NCI-H2227 treated with DMSO at 0.1 percent for 48 hours (cell line): ENCODE measurements around the gene CMSS1.

Source experiments
- DNase-seq: peaks from one replicate; lab custom pipeline; 2025; lab: John Stamatoyannopoulos, UW

The CMSS1 gene

GRCh38 chr3:99934975-99935797 lies 117.5 kb downstream of the CMSS1 start:
- DNase-seq, result no peak

DNA sequence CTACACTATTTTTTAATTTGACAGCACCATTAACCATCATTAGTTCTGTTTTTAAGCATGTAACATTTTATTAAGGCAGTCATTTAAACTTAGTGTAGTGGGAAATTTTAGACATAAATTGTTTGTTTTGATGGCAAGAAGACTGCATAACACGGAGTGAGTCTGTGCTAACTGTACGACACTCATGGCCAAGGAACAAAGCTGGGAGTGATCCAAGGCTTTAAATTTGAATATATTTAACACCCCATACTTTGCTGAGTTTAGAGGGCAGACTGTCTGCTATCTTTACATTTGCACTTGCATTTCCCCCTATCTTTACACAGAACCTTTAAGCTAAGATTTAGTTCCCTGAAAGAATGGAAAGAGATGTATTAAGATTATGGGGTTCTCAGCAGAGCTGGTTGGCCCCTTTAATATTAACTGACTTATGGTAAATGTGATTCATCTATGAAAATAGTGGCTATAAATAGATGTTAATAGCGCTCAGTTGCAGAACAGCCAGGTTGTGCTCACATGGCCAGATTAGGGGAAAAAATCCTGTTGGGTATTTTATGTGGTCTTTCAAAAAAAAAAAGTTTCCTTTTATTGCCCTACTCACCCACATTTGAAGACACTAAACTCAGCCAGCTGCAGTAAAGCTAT lies 120.7 kb downstream of the CMSS1 start:
- DNase-seq, result no peak

- no peak for DNase-seq
Observed at GRCh38 chr3:99939876-99940275, 122.2 kb downstream of the CMSS1 start.

GRCh38 chr3:99940350-99940749 lies 122.7 kb downstream of the CMSS1 start:
- DNase-seq, result no peak

DNA sequence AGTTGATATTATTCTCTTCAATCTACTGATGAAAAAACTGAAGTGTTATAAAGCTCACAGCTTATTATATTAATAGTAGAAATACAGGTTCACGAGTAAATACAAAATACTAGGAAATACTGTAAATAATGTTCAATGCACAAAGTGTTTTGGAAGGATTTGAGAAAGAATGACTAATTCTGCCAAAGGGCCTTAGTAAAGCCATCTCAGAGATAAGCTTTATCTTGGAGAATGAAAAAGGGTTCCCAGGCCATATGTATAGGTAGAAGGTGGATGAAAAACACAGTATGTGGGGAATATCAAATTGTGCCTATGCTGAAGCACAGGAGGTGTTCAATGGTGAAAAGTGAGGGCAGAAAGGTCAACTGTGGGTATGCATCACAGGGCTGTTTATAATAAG lies 123.5 kb downstream of the CMSS1 start:
- no peak for DNase-seq

- no peak for DNase-seq
Observed at GRCh38 chr3:99943931-99944761, 126.5 kb downstream of the CMSS1 start.

DNA sequence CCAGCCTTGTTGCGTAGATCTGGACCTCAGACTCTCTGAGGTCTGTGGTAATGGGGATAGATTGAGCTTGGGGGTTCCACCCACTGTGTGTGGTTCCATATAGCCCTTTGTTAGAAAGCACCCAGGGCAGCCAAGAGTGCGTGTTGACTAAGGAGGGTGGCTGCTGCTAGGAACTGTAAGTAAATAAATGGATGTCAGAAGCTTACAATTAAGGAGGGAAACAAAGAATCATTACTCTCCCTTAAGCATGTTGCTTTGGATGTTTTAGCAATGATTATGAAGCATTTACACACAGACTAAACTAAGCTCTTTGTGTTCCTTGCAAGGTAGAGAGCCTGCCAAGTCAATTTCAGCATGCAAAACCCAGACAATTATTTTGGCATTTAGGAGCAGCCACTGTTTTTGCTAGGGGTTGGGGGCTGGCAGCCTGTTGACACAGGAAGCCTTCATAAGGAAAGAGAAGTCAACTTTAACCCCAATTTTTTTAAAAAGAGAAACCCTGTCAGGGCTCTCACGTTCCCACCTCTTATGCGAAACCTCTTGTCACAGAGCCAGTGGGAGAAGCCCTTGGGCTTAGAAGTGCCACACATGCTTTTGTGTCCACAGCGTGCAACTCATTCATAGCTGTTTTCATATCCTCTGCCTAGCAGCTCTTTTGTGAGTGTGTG lies 127.8 kb downstream of the CMSS1 start:
- DNase-seq, result peak; percentile 63

- DNase-seq, result no peak
Observed at GRCh38 chr3:99947356-99947755, 129.7 kb downstream of the CMSS1 start.

DNA sequence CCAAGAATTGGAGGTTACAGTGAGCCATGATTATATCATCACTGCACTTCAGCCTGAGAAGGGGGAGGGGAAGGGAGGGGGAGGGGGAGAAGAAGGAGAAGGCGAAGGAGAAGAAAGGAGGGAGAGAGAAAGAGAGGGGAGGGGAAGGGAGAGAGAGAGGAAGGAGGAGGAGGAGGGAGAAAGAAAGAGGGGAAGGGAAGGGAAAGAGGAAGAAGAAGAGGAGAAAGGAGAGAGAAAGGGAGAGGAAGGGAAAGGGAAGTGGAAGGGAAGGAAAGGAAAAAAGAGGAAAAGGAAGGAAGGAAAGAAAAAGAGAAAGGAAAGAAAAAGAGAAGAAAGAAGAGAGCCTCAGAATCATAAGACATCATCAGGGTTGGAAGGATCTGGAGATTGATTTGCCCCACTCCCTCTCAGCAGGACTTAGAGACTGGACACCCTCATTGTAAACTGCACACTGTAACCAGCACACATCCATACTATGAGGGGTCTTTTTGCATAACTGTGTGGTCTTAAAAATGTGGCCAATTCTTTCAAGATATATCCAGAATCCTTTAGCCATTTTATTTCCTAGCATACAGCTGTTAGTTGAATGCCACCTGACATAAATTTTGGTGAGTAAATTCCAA lies 130.9 kb downstream of the CMSS1 start:
- DNase-seq, result no peak

DNA sequence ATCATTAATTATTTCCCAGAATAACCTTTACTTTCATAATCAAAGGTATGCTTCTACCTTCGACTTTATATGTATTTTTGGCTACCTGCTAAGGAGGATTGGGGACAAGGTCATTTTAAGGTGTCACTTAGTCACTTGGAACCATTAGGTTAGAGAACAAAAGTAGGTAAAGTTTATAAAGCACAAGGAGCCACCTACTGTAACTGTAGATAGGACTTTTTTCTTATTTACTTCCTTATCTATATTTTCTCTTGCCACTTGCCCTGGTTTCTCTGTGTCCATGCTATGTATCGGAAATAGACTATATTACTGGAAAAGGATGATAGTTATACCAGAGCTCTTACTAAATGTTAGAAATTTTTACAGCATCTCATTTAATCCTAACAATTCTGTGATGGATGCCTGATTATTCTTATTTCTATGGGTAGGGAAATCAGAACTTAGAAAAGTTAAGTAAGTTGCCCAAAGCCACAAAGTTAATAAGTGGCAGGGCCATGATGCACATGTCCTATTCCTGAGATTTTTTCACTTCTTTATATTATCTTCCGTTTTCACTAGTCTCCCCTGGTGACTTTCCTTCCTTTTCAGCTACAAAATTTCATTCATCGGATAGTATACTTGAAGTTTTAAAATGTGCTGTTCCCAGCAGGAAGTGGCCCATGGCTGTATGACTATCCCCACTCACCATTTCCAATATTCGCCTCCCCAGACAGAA lies 132.5 kb downstream of the CMSS1 start:
- DNase-seq, result no peak

DNA sequence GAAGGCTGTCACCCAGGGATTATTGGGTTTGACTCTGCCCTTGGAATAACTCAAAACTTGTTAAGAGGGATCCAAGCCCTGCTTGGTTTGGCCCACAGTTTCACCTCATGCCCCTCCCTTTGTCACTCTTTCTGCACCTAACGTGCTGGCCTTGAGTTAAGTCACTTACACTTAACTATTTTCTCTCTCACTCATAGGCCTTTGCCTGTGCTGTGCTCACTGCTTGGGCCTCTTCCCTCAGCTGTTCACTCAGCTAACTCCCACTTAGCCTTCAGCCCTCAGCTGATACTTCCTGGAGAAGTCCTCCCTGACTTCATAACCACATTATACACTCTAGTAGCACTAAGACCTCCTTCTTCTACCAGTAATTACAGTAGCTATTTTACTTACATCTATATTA lies 133.3 kb downstream of the CMSS1 start:
- DNase-seq, result no peak

GRCh38 chr3:99951701-99952100 lies 134.0 kb downstream of the CMSS1 start:
- DNase-seq, result no peak

- no peak for DNase-seq
Observed at GRCh38 chr3:99952306-99952705, 134.6 kb downstream of the CMSS1 start.

DNA sequence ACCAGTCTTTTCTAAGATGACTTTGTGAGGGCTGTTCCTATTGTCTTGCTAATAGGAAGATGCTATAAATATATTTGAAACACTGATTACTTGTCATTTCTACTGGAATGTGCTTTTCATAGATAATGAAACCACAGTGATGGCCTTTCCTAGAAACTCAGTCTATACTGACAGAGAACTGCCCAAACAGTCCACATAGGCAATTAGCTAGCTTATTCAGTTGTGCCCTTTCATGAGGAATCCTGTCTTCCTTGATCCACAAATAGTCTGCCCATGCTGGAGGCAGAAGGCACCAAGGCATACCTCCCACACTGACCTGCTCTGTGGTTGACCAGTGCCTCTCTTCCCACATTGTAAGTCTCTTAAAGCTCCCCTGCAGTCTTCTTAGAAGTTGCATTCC lies 135.9 kb downstream of the CMSS1 start:
- DNase-seq, result no peak

GRCh38 chr3:99954914-99955644 lies 137.4 kb downstream of the CMSS1 start:
- DNase-seq, result peak; percentile 78

- DNase-seq, result no peak
Observed at GRCh38 chr3:99955773-99956562, 138.3 kb downstream of the CMSS1 start.

DNA sequence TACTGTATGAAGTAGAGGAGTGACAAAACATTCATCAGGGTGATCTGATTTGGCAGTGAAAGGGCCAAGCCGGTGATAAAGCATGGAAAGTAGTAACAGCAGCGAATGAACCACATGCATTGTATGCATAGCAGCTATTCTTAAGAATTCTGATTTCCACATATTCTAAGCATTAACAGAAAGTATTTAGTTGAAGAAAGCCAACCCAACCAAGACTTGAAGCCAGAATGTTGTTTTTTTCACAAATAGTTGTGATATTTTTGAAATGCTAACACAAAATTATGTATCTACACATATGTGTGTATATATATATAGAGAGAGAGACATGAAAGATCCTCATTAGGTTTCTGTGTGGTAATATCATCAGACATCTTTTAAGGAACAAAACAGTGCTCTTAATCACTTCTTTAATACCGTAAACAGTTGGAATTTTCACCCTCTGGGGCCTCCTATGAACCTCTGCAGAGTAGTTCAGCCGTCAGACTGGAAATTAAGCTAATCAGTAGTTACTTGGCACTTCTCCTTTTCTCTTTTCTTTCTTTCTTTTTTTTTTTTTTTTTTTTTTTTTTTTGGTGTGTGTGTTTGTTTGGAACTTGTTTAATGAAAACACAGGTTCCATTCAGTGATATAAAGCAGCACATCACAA lies 139.6 kb downstream of the CMSS1 start:
- DNase-seq, result no peak

GRCh38 chr3:99958222-99958912 lies 140.7 kb downstream of the CMSS1 start:
- DNase-seq, result no peak
